GM10266 (cell line): ENCODE data around the gene KASH5.
"Not testable (repeated sequence)": the region's sequence is repeated elsewhere in the genome, so short reads cannot be mapped to it uniquely, and the experiment has no call there.

Experiments
- DNase-seq: peaks from one replicate; pipeline ENCODE4 v3.0.0; 2012; ENCODE audit errors: extremely low spot score
- CTCF ChIP-seq: IDR thresholded peaks from 2 replicates; pipeline ENCODE4 v1.5.1; 2012; ENCODE audit warnings: mild to moderate bottlenecking, low read depth; ENCODE audit not compliant: control insufficient read depth, insufficient read depth; ENCODE audit errors: missing control alignments

The KASH5 gene

GRCh38 chr19:49440439-49441209, 52.6 kb downstream of the KASH5 start:
- no peak for DNase-seq
- no peak for TF ChIP-seq CTCF

GRCh38 chr19:49441210-49441959, 53.3 kb downstream of the KASH5 start, which contains the start of gene SLC17A7:
Gene SLC17A7, minus strand, starts transcription at chr19:49441527. Its CDS starts 148 bp downstream, at chr19:49441379.
- peak; percentile 86 for DNase-seq
- TF ChIP-seq CTCF = no peak

GRCh38 chr19:49441960-49442350, 53.9 kb downstream of the KASH5 start:
- TF ChIP-seq CTCF = no peak
- DNase-seq = no peak

- no peak for TF ChIP-seq CTCF
- DNase-seq = no peak
These were observed 54.3 kb downstream of the KASH5 start for GRCh38 chr19:49442354-49442753.

- peak; percentile 86 for DNase-seq
- no peak for TF ChIP-seq CTCF
These were observed 54.8 kb downstream of the KASH5 start for GRCh38 chr19:49442771-49443365.

GRCh38 chr19:49443366-49444099, 55.5 kb downstream of the KASH5 start:
- peak; percentile 94 for DNase-seq
- peak; percentile 97 for TF ChIP-seq CTCF

- not testable (repeated sequence) for DNase-seq
These were observed 56.2 kb downstream of the KASH5 start for GRCh38 chr19:49444100-49444700.
